GM23338 (cell line): ENCODE measurements around the gene TREML4. TPM values are rescaled to one million over a fixed set of nuclear protein-coding genes. Genes with fewer than 3 reads are reported as not detected.

Source experiments
- ATAC-seq: fragments of 200-7000 bp; cut with Tn5 transposase; 3 replicates; pipeline ENCODE4 v1.9.1; 2020
- DNase-seq: peaks from one replicate; pipeline ENCODE4 v3.0.0-alpha.2; 2015; ENCODE audit warnings: low spot score
- H2AFZ ChIP-seq: fragments of 200-600 bp; sonication (generic); 2 replicates; pipeline ENCODE4 v1.8.0; 2016; ENCODE audit warnings: antibody characterized with exemption, mild to moderate bottlenecking, moderate library complexity
- H3F3A ChIP-seq: fragments of 200-600 bp; sonication (generic); replicated peaks from 2 replicates; pipeline ENCODE4 v1.8.0; 2017; ENCODE audit warnings: antibody characterized with exemption, mixed run types, low read depth
- H3K27ac ChIP-seq: fragments of 200-600 bp; sonication (generic); 2 replicates; pipeline ENCODE4 v1.6.1; 2016; ENCODE audit warnings: low read depth
- H3K27me3 ChIP-seq: fragments of 200-600 bp; sonication (generic); 2 replicates; pipeline ENCODE4 v1.8.0; 2016; ENCODE audit warnings: mild to moderate bottlenecking, mixed run types, moderate library complexity; ENCODE audit not compliant: insufficient read depth
- H3K36me3 ChIP-seq: fragments of 200-600 bp; sonication (generic); 2 replicates; pipeline ENCODE4 v1.8.0; 2016; ENCODE audit warnings: mild to moderate bottlenecking; ENCODE audit not compliant: insufficient read depth
- H3K4me1 ChIP-seq: fragments of 200-600 bp; sonication (generic); 2 replicates; pipeline ENCODE4 v1.8.0; 2016; ENCODE audit warnings: mild to moderate bottlenecking, moderate library complexity; ENCODE audit not compliant: insufficient read depth
- H3K4me2 ChIP-seq: fragments of 200-600 bp; sonication (generic); 2 replicates; pipeline ENCODE4 v1.7.1; 2017; ENCODE audit warnings: mixed run types
- H3K4me3 ChIP-seq: fragments of 200-600 bp; sonication (generic); 2 replicates; pipeline ENCODE4 v1.6.1; 2016; ENCODE audit warnings: mixed run types
- H3K79me2 ChIP-seq: fragments of 200-600 bp; sonication (generic); replicated peaks from 2 replicates; pipeline ENCODE4 v1.8.0; 2017; ENCODE audit warnings: mild to moderate bottlenecking; ENCODE audit not compliant: insufficient read depth
- H3K9me2 ChIP-seq: fragments of 200-600 bp; sonication (generic); 2 replicates; pipeline ENCODE4 v1.8.0; 2017; ENCODE audit not compliant: insufficient read depth
- H4K20me1 ChIP-seq: fragments of 200-600 bp; sonication (generic); replicated peaks from 2 replicates; pipeline ENCODE4 v1.8.0; 2017; ENCODE audit warnings: mild to moderate bottlenecking; ENCODE audit not compliant: insufficient read depth
- H3K27ac Mint-ChIP-seq: 2 replicates; pipeline ENCODE4 v1.8.0; 2020; ENCODE audit warnings: inconsistent platforms, mild to moderate bottlenecking, moderate library complexity, mixed read lengths
- H3K27me3 Mint-ChIP-seq: 3 replicates; pipeline ENCODE4 v1.8.0; 2022; ENCODE audit warnings: low read depth, mild to moderate bottlenecking, moderate library complexity, mixed read lengths, inconsistent platforms; ENCODE audit not compliant: insufficient read depth, poor library complexity
- H3K36me3 Mint-ChIP-seq: 3 replicates; pipeline ENCODE4 v1.8.0; 2021; ENCODE audit warnings: low read depth, mild to moderate bottlenecking, inconsistent platforms, moderate library complexity, mixed read lengths
- H3K4me1 Mint-ChIP-seq: 3 replicates; pipeline ENCODE4 v1.8.0; 2020; ENCODE audit warnings: mild to moderate bottlenecking, inconsistent platforms, mixed read lengths
- H3K4me3 Mint-ChIP-seq: 3 replicates; pipeline ENCODE4 v1.8.0; 2021; ENCODE audit warnings: moderate library complexity, mild to moderate bottlenecking, inconsistent platforms, mixed read lengths
- H3K9me3 Mint-ChIP-seq: 3 replicates; pipeline ENCODE4 v1.8.0; 2020; ENCODE audit warnings: moderate library complexity, mild to moderate bottlenecking, inconsistent platforms, mixed read lengths
- CREB1 ChIP-seq: fragments of 250-450 bp; sonication (Bioruptor Pico); IDR thresholded peaks from 2 replicates; pipeline ENCODE4 v1.5.0; 2020; ENCODE audit warnings: low read depth, mild to moderate bottlenecking, moderate library complexity
- EZH2 ChIP-seq: fragments of 200-600 bp; sonication (generic); IDR thresholded peaks from one replicate; pipeline ENCODE4 v1.8.0; 2017; ENCODE audit warnings: antibody characterized with exemption, mild to moderate bottlenecking, low read depth; ENCODE audit not compliant: unreplicated experiment
- EZH2phosphoT487 ChIP-seq: fragments of 200-600 bp; sonication (generic); IDR thresholded peaks from one replicate; pipeline ENCODE4 v1.8.1; 2018; ENCODE audit warnings: antibody characterized with exemption; ENCODE audit not compliant: unreplicated experiment
- JUNB ChIP-seq: IDR thresholded peaks from one replicate; pipeline ENCODE4 v1.6.1; 2016; ENCODE audit warnings: antibody characterized with exemption; ENCODE audit not compliant: unreplicated experiment
- ZNF114 ChIP-seq: fragments of 250-450 bp; sonication (Bioruptor Pico); IDR thresholded peaks from 2 replicates; pipeline ENCODE4 v1.5.0; 2020; ENCODE audit warnings: mild to moderate bottlenecking, moderate library complexity
- ZNF331 ChIP-seq: fragments of 250-450 bp; sonication (Bioruptor Pico); IDR thresholded peaks from 2 replicates; pipeline ENCODE4 v1.5.0; 2020; ENCODE audit warnings: low read depth, mild to moderate bottlenecking, moderate library complexity
- polyA plus RNA-seq: library from polyadenylated mRNA; unstranded; fragments of >200 nt; fragmentation: Nextera tagmentation; extraction: Ambion mirVana; gene quantifications from 2 replicates; pipeline ENCODE4 v1.2.1, GENCODE V29; 2016
- total RNA-seq: library from RNA; depleted of rRNA; stranded (reverse); fragments of >200 nt; shearing (Covaris generic); gene quantifications from 2 replicates; pipeline ENCODE4 v1.2.3, GENCODE V29; 2014
- TF ChIP-seq, protein P1 (sequence below), 2 experiments: fragments of 200-600 bp in 1 of 2; sonication (generic) in 1 of 2; conservative IDR thresholded peaks; 2 replicates each; pipeline versions ENCODE4 v1.5.1 to v1.6.1; 2016 to 2017; ENCODE audit warnings: antibody characterized with exemption in 2 of 2, low read depth in 2 of 2, mild to moderate bottlenecking in 2 of 2, moderate library complexity in 1 of 2

Gene TREML4
- total and polyA plus RNA-seq, 2 experiments from 2014 or later, result not detected

DNA sequence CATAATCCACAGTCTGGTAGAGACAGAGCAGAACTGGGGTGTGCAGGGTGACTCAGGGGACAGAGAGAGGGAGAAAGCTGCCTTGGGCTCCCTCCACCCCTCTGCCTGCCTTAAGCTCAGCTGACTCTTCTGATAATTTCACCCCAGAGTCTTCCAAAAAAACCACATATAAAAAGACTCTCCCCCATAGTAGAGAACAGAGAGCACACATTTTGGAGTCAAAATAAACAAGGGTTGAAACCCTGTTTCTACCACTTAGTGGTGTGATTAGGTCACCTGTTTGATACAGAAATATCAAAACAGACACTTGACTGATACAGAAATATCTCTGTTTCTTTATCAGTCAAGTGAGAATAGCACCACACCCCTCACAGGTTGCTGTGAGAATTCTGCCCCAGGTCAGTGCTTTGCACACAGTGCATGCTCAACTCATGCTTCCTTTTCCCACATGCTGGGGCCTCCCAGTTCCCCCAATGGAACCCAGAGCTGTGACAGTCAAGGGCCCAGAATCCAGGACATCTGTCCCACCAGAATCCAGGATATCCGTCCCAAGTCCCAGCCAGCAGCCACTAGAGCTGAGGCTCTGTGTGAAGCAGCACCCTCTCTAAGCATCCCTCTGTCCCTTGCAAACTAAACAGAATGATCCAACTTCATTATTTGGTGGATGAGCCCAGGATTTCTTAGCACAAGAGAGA is 28.4 kb upstream of the TREML4 start:
- no peak overlapping the region for H3K27ac ChIP-seq

DNA sequence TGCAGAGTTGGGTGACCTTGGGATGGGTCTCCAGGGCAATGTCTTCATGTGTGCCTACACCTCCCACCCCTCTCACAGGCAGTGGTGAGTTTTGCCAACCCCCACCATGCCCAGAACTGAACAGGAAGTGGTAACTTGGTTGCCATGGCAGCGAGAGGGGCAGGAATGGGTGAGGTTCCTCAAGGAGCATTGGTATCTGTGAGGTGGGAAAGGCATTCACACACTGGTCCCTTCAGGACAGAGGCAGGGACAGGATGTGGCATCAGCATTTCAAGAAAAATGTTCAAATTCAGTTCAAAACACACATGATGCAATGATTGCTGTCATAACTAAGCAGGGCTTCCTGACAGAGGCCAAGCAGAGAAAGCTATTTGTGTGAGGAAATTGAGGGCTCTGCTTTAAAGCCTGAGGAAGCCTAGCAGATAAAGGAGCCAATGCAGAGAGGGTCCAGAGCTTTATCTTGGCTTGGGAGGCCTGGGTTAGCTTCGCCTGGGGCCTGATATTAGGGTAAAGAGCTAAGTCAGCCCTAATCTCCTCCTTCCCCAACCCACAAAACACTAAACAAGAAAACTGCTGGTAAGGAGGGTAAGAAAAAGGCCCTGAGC is 27.8 kb upstream of the TREML4 start:
- Histone ChIP-seq H3K27ac (no peak overlapping the region), H3K4me3 (no peak overlapping the region), H3F3A (no peaks in the 10 kb centered on the region), H2AFZ (peak overlapping the region; percentile 86; the same call in 1 of the 2 replicates), H3K9me2 (no peaks in the 10 kb centered on the region), H3K36me3 (no peaks in the 10 kb centered on the region), H3K79me2 (no peaks in the 10 kb centered on the region), H3K27me3 (no peaks in the 10 kb centered on the region), H4K20me1 (no peaks in the 10 kb centered on the region), H3K4me1 (peaks cover 13% of the 10 kb centered on the region; the same call in 1 of the 2 replicates), H3K4me2 (no peak overlapping the region)
- Mint-ChIP-seq H3K27ac (no peak overlapping the region), H3K36me3 (no peaks in the 10 kb centered on the region), H3K4me1 (peaks cover 26% of the 10 kb centered on the region), H3K9me3 (no peaks in the 10 kb centered on the region; the same call in 2 of the 3 replicates), H3K27me3 (peaks cover 3% of the 10 kb centered on the region), H3K4me3 (no peak overlapping the region)
- TF ChIP-seq CREB1, result no peak
- DNase-seq, result peak; percentile 35
- ATAC-seq, result no peak

More for the DNA sequence above, 28.4 kb upstream of the TREML4 start:
- Mint-ChIP-seq H3K27me3 (peaks cover 3% of the 10 kb centered on the region), H3K4me3 (no peak overlapping the region; the same call in 2 of the 3 replicates), H3K9me3 (no peaks in the 10 kb centered on the region; the same call in 2 of the 3 replicates), H3K27ac (no peak overlapping the region), H3K36me3 (no peaks in the 10 kb centered on the region), H3K4me1 (peaks cover 26% of the 10 kb centered on the region)
- peak overlapping the region; percentile 86; the same call in 1 of the 2 replicates for H2AFZ ChIP-seq
- no peak for DNase-seq
- no peaks in the 10 kb centered on the region for H4K20me1 ChIP-seq
- H3K4me3 ChIP-seq, result no peak overlapping the region
- no peak for ATAC-seq
- no peaks in the 10 kb centered on the region for H3K79me2 ChIP-seq
- no peak for TF ChIP-seq EZH2phosphoT487
- TF ChIP-seq ZNF114 (CRISPR knock-in tag), result no peak
- TF ChIP-seq ZNF331 (CRISPR knock-in tag), result no peak
- TF ChIP-seq, protein P1, sequence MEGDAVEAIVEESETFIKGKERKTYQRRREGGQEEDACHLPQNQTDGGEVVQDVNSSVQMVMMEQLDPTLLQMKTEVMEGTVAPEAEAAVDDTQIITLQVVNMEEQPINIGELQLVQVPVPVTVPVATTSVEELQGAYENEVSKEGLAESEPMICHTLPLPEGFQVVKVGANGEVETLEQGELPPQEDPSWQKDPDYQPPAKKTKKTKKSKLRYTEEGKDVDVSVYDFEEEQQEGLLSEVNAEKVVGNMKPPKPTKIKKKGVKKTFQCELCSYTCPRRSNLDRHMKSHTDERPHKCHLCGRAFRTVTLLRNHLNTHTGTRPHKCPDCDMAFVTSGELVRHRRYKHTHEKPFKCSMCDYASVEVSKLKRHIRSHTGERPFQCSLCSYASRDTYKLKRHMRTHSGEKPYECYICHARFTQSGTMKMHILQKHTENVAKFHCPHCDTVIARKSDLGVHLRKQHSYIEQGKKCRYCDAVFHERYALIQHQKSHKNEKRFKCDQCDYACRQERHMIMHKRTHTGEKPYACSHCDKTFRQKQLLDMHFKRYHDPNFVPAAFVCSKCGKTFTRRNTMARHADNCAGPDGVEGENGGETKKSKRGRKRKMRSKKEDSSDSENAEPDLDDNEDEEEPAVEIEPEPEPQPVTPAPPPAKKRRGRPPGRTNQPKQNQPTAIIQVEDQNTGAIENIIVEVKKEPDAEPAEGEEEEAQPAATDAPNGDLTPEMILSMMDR (conservative IDR thresholded peaks at IDR 0.05; ENCODE audit: low read depth in 2 of 2), result no peak
- TF ChIP-seq CREB1, result no peak
- no peak for TF ChIP-seq JUNB
- no peak for TF ChIP-seq EZH2
- peaks cover 13% of the 10 kb centered on the region; the same call in 1 of the 2 replicates for H3K4me1 ChIP-seq
- H3K4me2 ChIP-seq, result no peak overlapping the region
- H3F3A ChIP-seq, result no peaks in the 10 kb centered on the region
- no peaks in the 10 kb centered on the region for H3K9me2 ChIP-seq
- H3K36me3 ChIP-seq, result no peaks in the 10 kb centered on the region
- H3K27me3 ChIP-seq, result no peaks in the 10 kb centered on the region
